IMR-90 (cell line): Measurements from ENCODE around the gene BORA. TPM values are rescaled to one million over a fixed set of nuclear protein-coding genes. Genes with fewer than 3 reads are reported as not detected.

ENCODE experiments used
- ATAC-seq: fragments of 200-7000 bp; cut with Tn5 transposase; 2 replicates; pipeline ENCODE4 v1.9.1; 2020; ENCODE audit warnings: low read depth, mild to moderate bottlenecking, moderate library complexity
- BruUV-seq: library from RNA; stranded (reverse); fragments of 400-500 nt; replicated peaks from 2 replicates; lab custom pipeline; 2021; lab: Mats Ljungman, UMichigan
- CTCF ChIA-PET: fragments of 300-600 bp; formaldehyde crosslinking; extraction: SDS; loops from one replicate; lab custom pipeline; 2021; ENCODE audit warnings: antibody characterized with exemption; lab: Yijun Ruan, JAX
- POLR2A ChIA-PET: fragments of 300-600 bp; sonication (Branson Sonifier 250); formaldehyde crosslinking; loops from one replicate; lab custom pipeline; 2022; ENCODE audit warnings: antibody characterized with exemption; ENCODE audit not compliant: unreplicated experiment; lab: Charles Lee
- DNase-seq: peaks from one replicate; pipeline ENCODE4 v3.0.0; 2013
- H2AFZ ChIP-seq: replicated peaks from 2 replicates; pipeline ENCODE3; 2013; ENCODE audit warnings: low read length, mild to moderate bottlenecking; ENCODE audit not compliant: poor library complexity
- H2AK5ac ChIP-seq: 2 replicates; pipeline ENCODE4 v1.6.1; 2013; ENCODE audit warnings: low read depth, low read length, inconsistent platforms
- H2AK9ac ChIP-seq: replicated peaks from 2 replicates; pipeline ENCODE3; 2013; ENCODE audit warnings: mild to moderate bottlenecking, low read depth, low read length, moderate library complexity; ENCODE audit not compliant: poor library complexity
- H2BK120ac ChIP-seq: 2 replicates; pipeline ENCODE4 v1.6.1; 2013; ENCODE audit warnings: low read depth, low read length, inconsistent platforms
- H2BK15ac ChIP-seq: 3 replicates; pipeline ENCODE4 v1.6.1; 2013; ENCODE audit warnings: low read depth, low read length, inconsistent platforms
- H2BK20ac ChIP-seq: 2 replicates; pipeline ENCODE4 v1.6.1; 2013; ENCODE audit warnings: low read depth, mild to moderate bottlenecking, inconsistent platforms, low read length, moderate library complexity
- H2BK5ac ChIP-seq: 2 replicates; pipeline ENCODE4 v1.6.1; 2013; ENCODE audit warnings: mild to moderate bottlenecking, low read depth, low read length, inconsistent platforms; ENCODE audit not compliant: poor library complexity, severe bottlenecking
- H3K14ac ChIP-seq: replicated peaks from 2 replicates; pipeline ENCODE4 v1.6.1; 2013; ENCODE audit warnings: low read depth, low read length, inconsistent platforms
- H3K18ac ChIP-seq: 2 replicates; pipeline ENCODE4 v1.6.1; 2013; ENCODE audit warnings: low read depth, low read length, control low read depth
- H3K23ac ChIP-seq: 2 replicates; pipeline ENCODE4 v1.6.1; 2013; ENCODE audit warnings: low read depth, low read length, inconsistent platforms
- H3K27ac ChIP-seq: 2 replicates; pipeline ENCODE4 v1.5.1; 2013; ENCODE audit warnings: mild to moderate bottlenecking, control low read depth, low read length; ENCODE audit not compliant: insufficient read depth
- H3K27me3 ChIP-seq: 2 replicates; pipeline ENCODE4 v1.6.1; 2013; ENCODE audit warnings: low read length; ENCODE audit not compliant: control insufficient read depth, insufficient read depth
- H3K36me3 ChIP-seq: 2 replicates; pipeline ENCODE4 v1.6.1; 2013; ENCODE audit warnings: low read length, mixed read lengths; ENCODE audit not compliant: control insufficient read depth, insufficient read depth
- H3K4ac ChIP-seq: 2 replicates; pipeline ENCODE4 v1.6.1; 2013; ENCODE audit warnings: low read depth, low read length, inconsistent platforms
- H3K4me1 ChIP-seq: 2 replicates; pipeline ENCODE4 v1.6.1; 2013; ENCODE audit warnings: low read length, mixed read lengths; ENCODE audit not compliant: control insufficient read depth, insufficient read depth
- H3K4me2 ChIP-seq: 2 replicates; pipeline ENCODE4 v1.6.1; 2013; ENCODE audit warnings: low read depth, mild to moderate bottlenecking, control low read depth, low read length, moderate library complexity
- H3K4me3 ChIP-seq: 2 replicates; pipeline ENCODE4 v1.5.1; 2013; ENCODE audit warnings: low read depth, mild to moderate bottlenecking, control low read depth, low read length, moderate library complexity; ENCODE audit not compliant: insufficient read depth
- H3K56ac ChIP-seq: 2 replicates; pipeline ENCODE4 v1.6.1; 2013; ENCODE audit warnings: low read length, inconsistent platforms; ENCODE audit not compliant: insufficient read depth; ENCODE audit errors: extremely low read depth
- H3K79me1 ChIP-seq, 2 experiments: 2 replicates each; pipeline ENCODE4 v1.6.1; 2013; ENCODE audit warnings: low read length in 2 of 2, inconsistent platforms in 1 of 2, low read depth in 1 of 2
- H3K9ac ChIP-seq: 2 replicates; pipeline ENCODE4 v1.6.1; 2013; ENCODE audit warnings: low read depth, low read length, control low read depth
- H3K9me1 ChIP-seq: 2 replicates; pipeline ENCODE4 v1.6.1; 2013; ENCODE audit warnings: low read length, inconsistent platforms; ENCODE audit not compliant: insufficient read depth
- H3K9me3 ChIP-seq: 2 replicates; pipeline ENCODE4 v1.6.1; 2013; ENCODE audit warnings: low read length; ENCODE audit not compliant: control insufficient read depth, insufficient read depth
- H4K20me1 ChIP-seq: 2 replicates; pipeline ENCODE4 v1.6.1; 2013; ENCODE audit warnings: low read length, inconsistent platforms; ENCODE audit not compliant: insufficient read depth
- H4K5ac ChIP-seq: 2 replicates; pipeline ENCODE4 v1.6.1; 2013; ENCODE audit warnings: mild to moderate bottlenecking, low read depth, low read length, control low read depth
- H4K8ac ChIP-seq, 2 experiments: 2 replicates each; pipeline ENCODE4 v1.6.1; 2013; ENCODE audit warnings: low read depth in 2 of 2, low read length in 2 of 2, control low read depth in 1 of 2, inconsistent platforms in 1 of 2
- H4K91ac ChIP-seq: 2 replicates; pipeline ENCODE4 v1.6.1; 2013; ENCODE audit warnings: low read depth, low read length, inconsistent platforms; ENCODE audit not compliant: insufficient read depth
- FOS ChIP-seq: fragments of 150-350 bp; IDR thresholded peaks from 2 replicates; pipeline ENCODE4 v1.6.1; 2016; ENCODE audit warnings: low read depth, low read length
- MXI1 ChIP-seq: IDR thresholded peaks from 2 replicates; pipeline ENCODE4 v1.6.1; 2012; ENCODE audit warnings: low read depth, mild to moderate bottlenecking, low read length, moderate library complexity, borderline replicate concordance
- WGBS, 2 experiments: methylation state at CpG; one replicate each; pipeline versions ENCODE4 v1.1.5 to v1.1.7; 2013; ENCODE audit warnings: missing lambda C conversion rate in 2 of 2; ENCODE audit not compliant: insufficient read length in 1 of 2; ENCODE audit errors: extremely low coverage in 2 of 2; 5-methylcytosine and 5-hydroxymethylcytosine counted together
- dilution Hi-C: fragments of 300-500 bp; cut with HindIII; formaldehyde crosslinking; loops from one replicate; pipeline ENCODE4 v1.14.3; 2018; ENCODE audit warnings: low sequenced_read_pairs; ENCODE audit not compliant: unreplicated experiment
- in situ Hi-C: fragments of 300-500 bp; cut with MboI; formaldehyde crosslinking; loops from 3 replicates; pipeline ENCODE4 v1.14.3; 2019; ENCODE audit warnings: low sequenced_read_pairs, inconsistent platforms, mixed read lengths
- intact Hi-C: fragments of 100-400 bp; cut with micrococcal nuclease; formaldehyde crosslinking; loops from 2 replicates; pipeline ENCODE4 v1.10.0; 2022
- polyA plus RNA-seq, 3 experiments: library from polyadenylated mRNA; depleted of rRNA; stranded (reverse); fragments of >200 nt; gene quantifications; 2 replicates each; pipeline ENCODE4 v1.2.3, GENCODE V29; 2012; ENCODE audit warnings: low replicate concordance in 1 of 3
- total RNA-seq: library from RNA; depleted of rRNA; stranded (reverse); fragments of >200 nt; gene quantifications from 2 replicates; pipeline ENCODE4 v1.2.3, GENCODE V29; 2012

Gene BORA
- total and polyA plus RNA-seq, 2 of the 4 experiments (the other 2 are of a cell fraction), result 4.0 to 12.2 TPM

GRCh38 chr13:72737033-72737432, 9.3 kb downstream of the BORA start:
- H3K4me3 ChIP-seq, result no peak overlapping the region
- H3K9me3 ChIP-seq, result no peaks in the 10 kb centered on the region
- in situ Hi-C loops, result no loop called here
- H4K8ac ChIP-seq, result no peak overlapping the region
- H4K5ac ChIP-seq, result no peak overlapping the region
- no peaks in the 10 kb centered on the region; the same call in 1 of the 2 replicates for H3K9me1 ChIP-seq
- peaks cover 2% of the 10 kb centered on the region; the same call in 1 of the 2 replicates for H3K36me3 ChIP-seq
- H3K56ac ChIP-seq, result no peak overlapping the region
- BruUV-seq, result no TSS peak
- ATAC-seq (no peak), DNase-seq (no peak)
- H3K4me1 ChIP-seq, result no peaks in the 10 kb centered on the region
- no CpG with 5 or more reads among the region's 3 CpGs for WGBS, 2 experiments
- H3K9ac ChIP-seq, result no peak overlapping the region
- no peaks in the 10 kb centered on the region for H3K27me3 ChIP-seq
- POLR2A ChIA-PET, result no interaction called here
- peaks cover 15 to 29% of the 10 kb centered on the region in 2 experiments for H3K79me1 ChIP-seq
- no peak overlapping the region for H2AK9ac ChIP-seq
- no peak overlapping the region for H2BK20ac ChIP-seq
- H3K18ac ChIP-seq, result no peak overlapping the region
- no peaks in the 10 kb centered on the region for H4K20me1 ChIP-seq
- intact Hi-C loops, result no loop called here
- H2AFZ ChIP-seq, result no peak overlapping the region
- H2AK5ac ChIP-seq, result no peak overlapping the region
- H3K23ac ChIP-seq, result no peak overlapping the region
- TF ChIP-seq MXI1 (no peak), FOS (no peak)
- H2BK15ac ChIP-seq, result no peak overlapping the region
- dilution Hi-C loops, result no loop called here
- H3K27ac ChIP-seq, result no peak overlapping the region
- H3K14ac ChIP-seq, result no peak overlapping the region
- H2BK120ac ChIP-seq, result no peak overlapping the region
- H3K4me2 ChIP-seq, result no peak overlapping the region
- no peak overlapping the region for H3K4ac ChIP-seq
- no peak overlapping the region for H4K91ac ChIP-seq
- H2BK5ac ChIP-seq, result no peak overlapping the region
- CTCF ChIA-PET, result no interaction called here
